GM13976 (cell line): ENCODE measurements around the gene DNAH2.

Experiments
- DNase-seq: peaks from one replicate; pipeline ENCODE4 v3.0.0; 2012; ENCODE audit warnings: low spot score
- in situ Hi-C: fragments of 300-500 bp; cut with MboI; formaldehyde crosslinking; loops from one replicate; pipeline ENCODE4 v1.12.0; 2022; ENCODE audit warnings: low sequenced_read_pairs, mixed read lengths, inconsistent platforms; ENCODE audit not compliant: unreplicated experiment
- TF ChIP-seq, protein P1 (sequence below): IDR thresholded peaks from 2 replicates; pipeline ENCODE4 v1.5.1; 2012; ENCODE audit warnings: borderline replicate concordance, mild to moderate bottlenecking; ENCODE audit not compliant: insufficient read depth; ENCODE audit errors: extremely low read depth, missing control alignments, control extremely low read depth

DNAH2 gene

DNA sequence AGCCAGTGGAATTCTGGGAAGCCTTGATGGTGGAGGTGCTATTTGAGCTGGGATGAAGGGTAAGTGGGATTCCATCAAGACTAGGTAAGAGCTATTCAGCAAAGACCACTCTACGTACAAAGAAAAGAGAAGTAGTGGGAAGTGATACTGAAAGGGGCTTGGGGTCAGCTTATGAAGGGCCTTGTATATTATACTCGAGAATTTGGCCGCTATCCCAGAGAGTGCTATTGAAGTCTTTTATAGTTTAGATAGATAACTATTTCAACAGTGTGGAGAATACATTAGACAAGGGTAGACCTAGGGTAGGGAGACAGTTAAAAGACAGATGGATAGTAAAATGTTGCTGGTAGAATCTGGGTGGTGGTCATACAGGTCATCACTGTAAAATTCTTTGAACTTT lies 10.3 kb downstream of the DNAH2 start:
- in situ Hi-C loops = no loop called here
- DNase-seq = no peak
- TF ChIP-seq, protein P1, sequence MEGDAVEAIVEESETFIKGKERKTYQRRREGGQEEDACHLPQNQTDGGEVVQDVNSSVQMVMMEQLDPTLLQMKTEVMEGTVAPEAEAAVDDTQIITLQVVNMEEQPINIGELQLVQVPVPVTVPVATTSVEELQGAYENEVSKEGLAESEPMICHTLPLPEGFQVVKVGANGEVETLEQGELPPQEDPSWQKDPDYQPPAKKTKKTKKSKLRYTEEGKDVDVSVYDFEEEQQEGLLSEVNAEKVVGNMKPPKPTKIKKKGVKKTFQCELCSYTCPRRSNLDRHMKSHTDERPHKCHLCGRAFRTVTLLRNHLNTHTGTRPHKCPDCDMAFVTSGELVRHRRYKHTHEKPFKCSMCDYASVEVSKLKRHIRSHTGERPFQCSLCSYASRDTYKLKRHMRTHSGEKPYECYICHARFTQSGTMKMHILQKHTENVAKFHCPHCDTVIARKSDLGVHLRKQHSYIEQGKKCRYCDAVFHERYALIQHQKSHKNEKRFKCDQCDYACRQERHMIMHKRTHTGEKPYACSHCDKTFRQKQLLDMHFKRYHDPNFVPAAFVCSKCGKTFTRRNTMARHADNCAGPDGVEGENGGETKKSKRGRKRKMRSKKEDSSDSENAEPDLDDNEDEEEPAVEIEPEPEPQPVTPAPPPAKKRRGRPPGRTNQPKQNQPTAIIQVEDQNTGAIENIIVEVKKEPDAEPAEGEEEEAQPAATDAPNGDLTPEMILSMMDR = no peak

DNA sequence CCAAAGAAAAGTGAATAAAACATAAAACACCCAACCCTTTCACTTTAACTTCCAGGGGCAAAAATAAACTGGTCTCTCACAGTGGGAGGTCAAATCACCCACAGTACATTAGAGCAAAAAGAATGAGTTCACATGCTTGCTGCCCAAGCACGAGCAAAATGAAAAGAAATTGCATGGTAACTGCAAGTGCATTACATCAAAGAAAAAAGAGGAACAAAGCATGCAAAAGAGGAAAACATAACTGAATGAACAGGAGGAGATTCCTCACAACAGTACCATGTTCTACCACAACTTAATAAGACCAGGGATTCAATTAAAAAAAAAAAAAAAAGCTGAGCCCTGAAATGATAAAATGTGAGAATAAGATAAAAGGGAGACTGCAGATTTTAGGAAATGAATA lies 12.3 kb downstream of the DNAH2 start:
- in situ Hi-C loops = no loop called here
- no peak for DNase-seq
- TF ChIP-seq, protein P1 = no peak

DNA sequence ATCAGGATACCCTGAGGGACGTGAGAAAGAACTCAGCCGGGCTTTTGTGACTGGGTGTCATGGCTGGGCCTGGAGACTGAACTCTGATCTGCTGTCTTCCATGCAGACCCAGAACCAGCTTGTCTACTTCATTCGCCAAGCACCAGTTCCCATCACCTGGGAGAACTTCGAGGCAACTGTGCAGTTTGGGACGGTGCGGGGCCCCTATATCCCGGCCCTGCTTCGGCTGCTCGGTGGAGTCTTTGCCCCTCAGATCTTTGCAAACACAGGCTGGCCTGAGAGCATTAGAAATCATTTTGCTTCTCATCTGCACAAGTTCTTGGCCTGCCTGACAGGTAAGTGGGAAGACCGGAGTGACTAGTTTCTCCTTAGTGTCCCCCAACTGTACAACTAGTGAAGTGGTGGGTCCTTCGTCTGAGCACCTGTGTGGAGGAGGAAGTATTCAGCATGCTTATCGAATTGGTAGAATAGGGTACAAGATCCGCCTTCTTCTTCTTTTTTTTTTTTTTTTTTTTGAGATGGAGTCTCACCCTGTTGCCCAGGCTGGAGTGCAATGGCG lies 15.5 kb downstream of the DNAH2 start:
- in situ Hi-C loops = no loop called here
- TF ChIP-seq, protein P1 = no peak

DNA sequence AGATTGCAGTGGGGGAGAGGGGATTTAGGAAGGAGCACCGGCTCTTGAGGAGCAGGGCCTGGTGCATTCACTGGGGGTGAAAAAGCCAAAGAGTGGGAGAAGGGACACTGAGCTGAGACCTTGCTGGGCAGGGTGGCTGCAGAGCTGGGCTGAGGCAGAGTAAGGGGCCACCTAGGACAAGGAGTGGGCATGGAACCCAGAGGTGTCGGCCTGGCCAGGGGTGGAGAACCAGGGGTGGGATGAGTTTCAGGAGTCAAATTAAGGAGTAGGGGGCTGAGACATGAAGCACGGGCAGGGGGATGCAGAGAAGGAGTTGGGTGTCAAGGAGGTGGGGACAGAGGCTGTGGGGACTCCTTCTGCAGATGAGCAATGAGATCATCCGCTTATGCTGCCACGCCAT lies 20.1 kb downstream of the DNAH2 start:
- in situ Hi-C loops = no loop called here
- no peak for DNase-seq
- TF ChIP-seq, protein P1 = no peak

More for the DNA sequence above, 15.5 kb downstream of the DNAH2 start:
- DNase-seq = no peak

DNA sequence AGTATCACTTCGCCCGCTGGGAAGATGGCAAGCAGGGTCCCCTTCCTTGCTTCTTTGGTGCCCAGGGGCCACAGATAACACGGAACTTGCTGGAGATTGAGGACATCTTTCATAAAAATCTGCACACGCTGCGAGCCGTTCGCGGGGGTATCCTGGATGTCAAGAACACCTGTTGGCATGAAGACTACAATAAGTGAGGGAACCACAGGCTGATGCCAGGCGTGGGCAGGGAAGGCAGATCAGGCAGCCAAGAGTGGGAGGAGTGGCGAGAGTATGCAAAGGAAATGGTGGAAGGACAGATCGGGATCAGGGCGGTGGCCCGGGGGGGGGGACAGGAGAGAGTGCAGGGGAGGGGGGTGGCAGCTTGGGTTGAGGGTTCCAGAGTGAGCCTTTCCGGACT lies 22.2 kb downstream of the DNAH2 start:
- TF ChIP-seq, protein P1 = no peak
- in situ Hi-C loops = loop anchor here (10.0 kb wide), 1 partner anchor 315 kb away; no protein-coding TSS in a partner anchor
- no peak for DNase-seq

DNA sequence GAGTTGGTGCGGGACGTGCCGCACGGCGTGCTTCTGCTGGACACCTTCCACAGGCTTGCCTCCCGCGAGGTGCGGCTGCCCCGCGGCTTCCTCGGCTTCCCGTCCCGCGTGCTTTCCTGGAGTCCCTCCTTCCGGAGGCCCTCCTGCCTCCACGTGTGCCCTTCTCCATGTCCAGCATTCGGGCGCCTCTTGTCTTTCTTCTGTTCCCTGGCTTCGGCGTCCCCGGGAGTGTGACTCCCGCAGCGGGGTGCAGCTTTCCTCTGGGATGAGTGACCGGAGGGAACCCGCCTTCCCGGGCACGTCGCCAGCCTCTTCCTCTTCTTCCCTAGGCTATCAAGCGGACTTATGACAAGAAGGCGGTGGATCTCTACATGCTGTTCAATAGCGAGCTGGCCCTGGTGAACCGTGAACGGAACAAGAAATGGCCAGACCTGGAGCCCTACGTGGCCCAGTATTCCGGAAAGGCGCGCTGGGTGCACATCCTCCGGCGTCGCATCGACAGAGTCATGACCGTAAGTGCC lies 23.0 kb downstream of the DNAH2 start:
- DNase-seq = no peak

More for the DNA sequence above, 23.0 kb downstream of the DNAH2 start:
- TF ChIP-seq, protein P1 = no peak
- in situ Hi-C loops = loop anchor here (10.0 kb wide), 1 partner anchor 314 kb away; no protein-coding TSS in a partner anchor
